Esophagus squamous epithelium (tissue), 4 donors: Measurements from ENCODE around the gene OR5M10.

Experiments used
- POLR2A ChIP-seq, 4 donors: fragments of 450-650 bp; IDR thresholded peaks; one replicate each; pipeline ENCODE4 v1.6.1; 2017; ENCODE audit warnings: antibody characterized with exemption in 4 of 4, mild to moderate bottlenecking in 4 of 4, moderate library complexity in 3 of 4
- TF ChIP-seq, protein P1 (sequence below), 6 experiments: fragments of 450-650 bp in 4 of 6; fragments of 200-600 bp in 2 of 6; sonication (generic) in 2 of 6; IDR thresholded peaks; one replicate each; pipeline ENCODE4 v1.5.1; 2016 to 2019; ENCODE audit warnings: antibody characterized with exemption in 6 of 6, mild to moderate bottlenecking in 4 of 6, moderate library complexity in 4 of 6

DNA sequence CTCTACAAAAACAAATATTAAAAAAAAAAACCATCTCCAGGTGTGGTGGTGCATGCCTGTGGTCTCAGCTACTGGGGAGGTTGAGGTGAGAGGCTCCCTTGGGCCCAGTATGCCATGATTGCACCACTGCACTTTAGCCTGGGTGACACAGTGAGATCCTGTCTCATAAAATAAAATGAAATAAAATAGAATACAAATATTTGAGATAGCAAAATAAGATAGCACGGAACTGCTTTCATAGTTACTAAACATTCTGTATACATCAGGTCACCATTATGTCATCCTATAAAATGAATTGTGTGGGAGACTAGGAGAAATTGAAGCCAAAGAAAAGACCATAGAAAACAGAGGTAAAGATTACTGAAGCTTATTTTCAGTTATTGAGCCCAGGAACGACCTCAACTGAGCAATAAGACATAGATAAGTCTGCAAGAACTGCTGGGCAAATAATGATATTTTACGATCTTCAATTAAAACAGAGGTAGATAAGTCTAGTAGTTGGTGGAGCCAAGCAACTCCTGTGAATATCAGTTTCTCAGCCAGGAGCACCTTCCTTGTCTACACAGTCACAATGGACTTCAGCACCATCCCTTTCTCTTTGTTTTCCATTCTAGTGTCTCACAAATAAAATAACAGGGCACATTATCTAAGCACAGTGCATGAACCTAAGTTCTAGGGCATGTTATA lies 44.3 kb downstream of the OR5M10 start:
- TF ChIP-seq POLR2A (IDR thresholded peaks at IDR 0.05) = no peak
- TF ChIP-seq, protein P1, sequence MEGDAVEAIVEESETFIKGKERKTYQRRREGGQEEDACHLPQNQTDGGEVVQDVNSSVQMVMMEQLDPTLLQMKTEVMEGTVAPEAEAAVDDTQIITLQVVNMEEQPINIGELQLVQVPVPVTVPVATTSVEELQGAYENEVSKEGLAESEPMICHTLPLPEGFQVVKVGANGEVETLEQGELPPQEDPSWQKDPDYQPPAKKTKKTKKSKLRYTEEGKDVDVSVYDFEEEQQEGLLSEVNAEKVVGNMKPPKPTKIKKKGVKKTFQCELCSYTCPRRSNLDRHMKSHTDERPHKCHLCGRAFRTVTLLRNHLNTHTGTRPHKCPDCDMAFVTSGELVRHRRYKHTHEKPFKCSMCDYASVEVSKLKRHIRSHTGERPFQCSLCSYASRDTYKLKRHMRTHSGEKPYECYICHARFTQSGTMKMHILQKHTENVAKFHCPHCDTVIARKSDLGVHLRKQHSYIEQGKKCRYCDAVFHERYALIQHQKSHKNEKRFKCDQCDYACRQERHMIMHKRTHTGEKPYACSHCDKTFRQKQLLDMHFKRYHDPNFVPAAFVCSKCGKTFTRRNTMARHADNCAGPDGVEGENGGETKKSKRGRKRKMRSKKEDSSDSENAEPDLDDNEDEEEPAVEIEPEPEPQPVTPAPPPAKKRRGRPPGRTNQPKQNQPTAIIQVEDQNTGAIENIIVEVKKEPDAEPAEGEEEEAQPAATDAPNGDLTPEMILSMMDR (IDR thresholded peaks at IDR 0.05) = no peak
